Activated CD8-positive, alpha-beta memory T cell treated with anti-CD3 and anti-CD28 coated beads, Interleukin-2, amount 50 U/mL, for 1 hour (primary cell): ENCODE measurements around the gene STX8.

ENCODE experiments used
- DNase-seq: peaks from one replicate; pipeline ENCODE4 v3.0.0-alpha.2; 2020; ENCODE audit errors: extremely low read depth

Gene STX8

DNA sequence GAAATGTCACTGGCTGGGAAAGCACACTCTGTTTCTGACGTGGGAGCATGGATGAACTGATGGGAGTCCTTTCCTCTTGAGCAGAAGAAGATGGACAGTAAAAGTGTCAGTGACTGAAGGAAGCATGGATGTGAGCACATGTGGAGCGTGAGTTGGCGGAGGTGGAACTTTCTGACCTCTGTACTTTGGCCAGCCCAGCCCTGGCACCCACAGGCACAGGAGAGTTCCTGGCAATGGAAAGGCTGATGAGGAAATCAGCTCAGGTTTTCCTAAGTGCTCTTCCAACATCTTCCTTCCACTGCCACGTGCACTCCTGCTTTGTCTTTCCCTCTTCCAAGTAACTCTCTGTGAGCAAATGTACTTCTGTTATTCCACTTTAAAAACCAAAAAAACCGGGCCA is 277.5 kb downstream of the STX8 start:
- DNase-seq, result no peak

DNA sequence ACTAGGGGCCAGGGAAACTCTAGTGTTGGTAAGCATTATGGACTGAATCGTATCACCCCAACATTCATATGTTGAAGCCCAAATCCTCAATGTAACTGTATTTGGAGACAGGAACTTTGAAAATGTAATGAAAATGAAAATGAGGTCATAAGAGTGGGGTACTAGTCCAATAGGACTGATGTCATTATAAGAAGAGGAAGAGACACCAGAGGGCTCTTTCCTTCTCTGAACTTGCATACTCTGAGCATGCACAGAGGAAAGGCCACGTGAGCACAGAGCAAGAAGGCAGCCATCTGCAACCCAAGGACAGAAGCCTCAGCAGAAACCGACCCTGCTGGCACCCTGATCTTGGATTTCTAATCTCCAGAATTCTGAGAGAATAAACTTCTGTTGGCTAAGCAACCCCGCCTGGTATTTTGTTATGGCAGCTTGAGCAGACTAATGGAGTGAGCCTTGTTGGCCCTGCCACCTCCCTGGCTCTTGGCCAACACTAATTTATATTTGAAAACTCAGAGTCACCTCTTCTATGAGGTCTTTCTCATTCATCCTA is 280.9 kb downstream of the STX8 start:
- DNase-seq, result no peak

DNA sequence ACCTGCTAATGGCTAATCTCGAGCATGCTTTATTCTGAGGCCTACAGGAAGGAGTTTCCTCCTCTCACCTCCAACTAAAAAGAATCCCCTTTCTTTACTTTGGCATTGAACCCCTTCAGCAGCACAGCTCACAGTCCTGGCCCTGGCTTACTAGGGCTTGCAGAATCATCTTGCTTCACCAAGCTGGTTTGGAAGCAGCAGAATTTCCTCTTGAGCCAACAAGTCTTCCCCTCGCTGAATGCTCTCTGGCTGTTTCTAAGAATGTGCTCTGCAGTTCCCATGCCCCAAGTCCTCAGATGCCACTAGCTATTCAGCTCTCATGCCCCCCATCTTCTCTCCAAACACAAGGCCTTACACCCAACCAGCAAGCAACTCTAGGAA is 283.1 kb downstream of the STX8 start:
- DNase-seq, result no peak

DNA sequence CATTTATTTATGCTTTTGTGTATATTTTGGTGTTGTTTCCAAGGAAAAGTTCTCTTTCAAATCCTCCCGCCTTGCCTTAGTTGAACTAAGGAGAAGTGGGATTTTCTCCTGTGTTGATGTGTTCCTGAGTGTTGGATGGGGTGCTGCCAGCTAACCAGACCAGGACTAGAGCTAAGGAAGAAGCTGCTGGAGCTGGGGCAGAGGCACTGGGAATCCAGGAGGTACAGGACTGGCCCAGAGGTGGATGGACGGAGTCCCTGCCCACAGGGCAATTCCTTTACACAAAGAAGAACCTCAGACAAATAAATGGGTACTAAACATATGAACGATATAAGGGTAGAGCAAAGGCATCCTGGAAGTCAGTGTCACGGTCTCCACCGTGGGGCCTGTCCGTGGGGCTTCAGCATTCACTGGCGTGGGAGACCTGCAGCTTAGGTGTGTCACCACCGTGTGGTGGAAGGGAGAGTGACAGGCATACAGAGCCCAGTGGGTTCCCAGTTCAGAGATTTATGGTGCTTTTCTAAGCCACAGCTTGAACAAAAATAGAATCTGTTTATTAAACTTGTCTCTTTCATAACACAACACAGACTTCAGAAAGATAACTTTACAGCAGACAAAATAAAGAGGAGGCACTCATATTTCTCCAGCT is 283.6 kb downstream of the STX8 start:
- DNase-seq, result no peak

DNA sequence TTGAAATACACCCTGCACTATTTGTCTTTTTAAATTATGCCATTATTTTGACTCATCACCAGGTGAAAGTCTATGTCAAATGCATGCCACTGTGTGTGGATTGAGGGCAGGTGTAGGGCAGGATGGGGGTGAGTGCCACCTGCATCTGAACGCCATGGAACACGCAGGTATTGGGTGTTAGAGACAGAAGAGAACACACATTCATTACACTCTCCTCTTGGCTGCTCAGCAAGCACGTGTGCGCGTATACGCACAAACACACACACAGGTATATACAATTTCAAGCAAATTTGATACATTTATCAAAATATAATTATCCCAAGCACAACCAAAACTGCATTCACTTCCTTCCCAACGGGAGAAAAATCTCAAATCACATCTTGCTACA is 285.4 kb downstream of the STX8 start:
- DNase-seq, result no peak

DNA sequence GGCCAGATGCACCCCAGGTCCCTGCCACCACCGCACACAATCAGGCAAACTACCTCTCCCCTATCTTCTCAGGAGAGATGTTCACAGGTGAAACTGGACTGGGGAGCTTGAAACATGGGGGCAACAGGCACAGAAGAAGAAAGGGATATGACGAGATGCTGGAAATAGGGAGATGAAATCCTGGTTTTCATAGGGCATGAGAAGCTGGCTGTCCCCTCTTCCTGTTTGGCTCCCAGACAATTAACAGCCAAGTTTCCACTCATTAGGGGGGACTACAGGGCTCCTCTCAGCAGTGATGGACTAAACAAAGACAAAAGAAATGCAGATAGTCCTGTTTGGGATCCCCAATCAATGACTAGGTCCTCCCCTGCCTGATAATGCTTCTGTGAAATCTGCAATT is 288.3 kb downstream of the STX8 start:
- no peak for DNase-seq

DNA sequence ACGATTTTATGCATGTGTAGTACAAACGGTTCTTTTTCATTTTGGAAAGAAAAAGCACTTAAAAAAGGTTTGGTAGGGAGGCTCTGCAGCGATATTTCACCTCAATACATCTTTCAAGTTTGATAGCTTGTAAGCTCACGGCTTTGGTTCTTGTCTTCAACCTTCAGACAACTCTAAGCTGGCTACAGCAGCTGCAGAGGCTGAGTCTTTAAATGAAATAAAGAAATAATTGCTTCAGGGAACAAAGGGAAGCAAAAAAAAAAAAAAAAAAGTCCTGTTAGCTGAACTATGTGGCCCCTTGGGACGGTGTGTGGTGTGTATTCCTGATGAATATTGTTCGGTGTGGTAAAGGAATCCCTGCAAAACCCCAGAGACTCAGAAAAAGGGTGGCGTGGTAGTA is 289.2 kb downstream of the STX8 start:
- DNase-seq, result no peak

DNA sequence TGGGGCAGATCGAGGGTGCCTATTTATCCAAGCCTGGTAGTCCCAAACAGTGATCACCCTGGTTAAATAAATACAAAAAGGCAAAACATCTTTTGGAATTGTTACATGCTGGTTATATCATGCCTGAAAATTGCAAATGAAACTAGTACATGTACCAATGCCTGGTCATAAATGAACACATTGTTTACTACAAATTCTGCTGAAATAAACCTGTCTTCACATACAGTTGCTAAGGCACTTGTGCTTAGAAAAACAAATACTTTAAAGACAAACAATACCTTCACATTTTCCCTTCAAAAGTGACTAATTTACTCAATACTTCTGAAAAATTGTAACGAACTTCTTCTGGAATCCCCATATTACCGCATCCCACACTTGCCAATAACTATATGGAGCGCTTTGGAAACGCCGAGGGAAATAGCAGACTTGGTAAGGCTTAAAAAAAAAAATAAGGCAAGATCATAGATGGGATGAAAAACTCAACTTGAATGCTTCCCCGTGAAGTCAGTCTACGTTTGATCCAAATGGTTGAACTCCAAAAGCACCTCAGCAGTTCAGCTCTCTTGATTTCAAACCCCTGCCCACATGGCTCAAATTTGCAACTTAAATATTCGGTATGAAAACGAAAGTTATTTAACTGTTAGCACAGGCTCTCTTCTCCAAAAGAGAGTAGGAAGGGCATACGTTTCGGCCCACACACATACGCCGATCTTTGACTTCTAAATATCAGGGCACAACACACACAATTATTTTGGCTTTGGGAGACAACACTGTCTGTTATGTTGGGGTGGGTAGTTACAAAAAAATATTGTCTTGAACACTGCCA is 289.8 kb downstream of the STX8 start:
- DNase-seq, result no peak

DNA sequence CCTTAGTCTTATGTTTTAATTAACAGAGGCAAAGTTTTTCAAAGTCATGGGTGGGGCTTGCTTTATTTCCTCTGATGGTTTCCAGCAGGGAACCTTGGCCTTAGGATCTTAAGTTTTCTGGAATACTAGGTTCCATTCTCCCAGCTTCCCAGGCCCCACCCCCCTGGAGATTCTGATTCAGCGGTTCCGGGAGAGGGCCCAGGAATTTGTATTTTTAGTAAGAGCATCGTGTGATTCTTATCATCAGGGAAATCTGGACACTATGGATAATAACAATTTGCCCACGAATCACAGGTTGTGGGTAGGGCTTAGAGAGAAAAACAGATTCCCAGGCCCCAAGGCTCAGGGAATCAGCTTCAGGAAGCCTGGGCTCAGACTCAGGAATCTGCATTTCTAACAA is 290.7 kb downstream of the STX8 start:
- no peak for DNase-seq

DNA sequence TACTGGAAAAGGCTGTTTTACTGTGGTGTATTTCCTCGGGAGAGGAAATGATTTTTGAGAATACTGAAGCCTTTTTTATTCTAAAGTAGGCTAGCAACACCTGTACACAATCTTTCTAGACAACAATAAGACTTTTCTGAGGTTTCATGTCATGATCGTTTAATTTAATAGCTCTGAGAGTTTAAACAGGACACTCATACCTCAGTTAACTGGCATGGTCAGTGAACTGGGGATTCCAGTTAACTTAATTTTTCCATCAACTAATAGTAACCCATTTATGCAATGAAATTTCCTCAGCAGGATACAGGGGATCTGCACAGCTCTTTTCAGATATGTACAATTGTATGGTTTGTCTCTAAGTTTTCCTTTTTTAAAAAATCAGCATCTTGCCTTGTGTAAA is 291.7 kb downstream of the STX8 start:
- no peak for DNase-seq

DNA sequence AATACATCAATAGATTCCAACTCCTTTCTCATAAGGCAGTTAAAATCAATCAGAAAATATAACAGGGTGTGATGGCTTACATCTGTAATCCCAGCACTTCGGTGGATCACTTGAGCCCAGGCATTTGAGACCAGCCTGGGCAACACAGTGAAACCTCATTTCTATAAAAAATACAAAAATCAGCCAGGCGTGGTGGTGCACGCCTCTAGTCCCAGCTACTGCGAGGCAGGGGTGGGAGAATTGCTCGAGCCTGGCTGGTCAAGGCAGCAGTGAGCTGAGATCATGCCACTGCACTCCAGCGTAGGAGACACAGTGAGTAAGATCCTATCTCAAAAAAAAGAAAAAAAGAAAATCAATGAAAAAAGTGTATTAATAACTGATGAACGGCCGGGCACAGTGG is 295.7 kb downstream of the STX8 start:
- no peak for DNase-seq

DNA sequence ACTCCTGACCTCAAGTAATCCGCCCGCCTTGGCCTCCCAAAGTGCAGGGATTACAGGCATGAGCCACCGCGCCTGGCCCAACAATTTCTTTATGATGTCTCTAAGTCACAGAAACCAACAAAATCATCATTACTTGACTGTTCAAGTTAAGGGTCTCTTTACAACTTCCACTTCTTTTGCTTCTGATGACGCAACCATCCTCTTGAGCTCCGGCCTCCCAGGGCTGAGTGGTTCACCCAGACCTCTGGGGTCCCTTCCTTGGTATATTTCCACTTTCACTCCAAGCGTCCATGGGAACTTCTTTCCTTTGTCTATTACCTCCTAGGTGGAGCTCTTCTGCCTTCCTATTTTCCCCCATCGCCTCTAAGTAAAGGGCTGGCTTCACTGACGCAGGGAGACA is 300.6 kb downstream of the STX8 start:
- DNase-seq, result no peak

DNA sequence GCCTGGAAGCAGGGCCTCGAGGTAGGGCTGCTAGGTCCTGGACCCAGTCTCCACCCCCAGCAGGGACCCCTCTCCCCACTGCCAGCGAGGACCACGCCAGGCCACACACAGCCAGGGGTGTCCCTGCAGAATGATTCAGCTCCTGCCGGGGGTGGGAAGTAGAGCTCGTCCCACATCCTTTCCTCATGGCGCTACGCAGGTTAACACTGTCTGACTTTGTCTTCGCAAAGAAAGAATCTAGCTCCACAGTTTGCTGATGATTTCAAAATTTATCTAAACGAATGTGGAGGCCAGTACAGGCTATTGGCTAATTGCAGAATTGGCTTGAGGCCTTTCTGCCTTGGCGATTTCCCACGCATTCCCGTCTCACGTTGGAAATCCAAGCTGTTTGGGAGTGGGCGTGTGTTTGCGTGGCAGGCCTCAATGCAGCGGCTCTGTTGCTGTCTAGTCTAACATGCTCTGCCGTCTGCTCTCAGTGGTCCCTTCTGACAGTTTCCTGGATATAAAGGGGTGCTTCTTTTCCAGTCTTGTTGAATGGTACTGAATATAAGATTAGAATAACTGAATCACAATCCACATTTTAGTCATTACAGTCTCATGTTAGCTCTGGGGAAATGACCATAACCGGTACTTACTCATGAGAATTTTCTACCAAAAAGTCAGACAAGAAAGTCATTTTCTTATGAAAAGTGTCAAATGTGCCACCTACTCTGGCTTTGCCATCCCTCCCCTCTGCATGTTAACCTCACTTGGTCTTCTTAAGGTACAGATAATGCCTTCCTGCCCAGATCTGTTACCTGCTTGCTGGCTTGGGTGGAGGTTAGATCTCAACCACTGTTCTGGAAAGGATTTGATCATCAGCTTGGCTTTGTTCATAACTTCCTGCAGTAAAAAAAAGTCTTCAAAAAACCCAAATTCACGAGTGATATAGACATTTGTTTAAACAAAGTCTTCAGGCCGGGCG is 301.9 kb downstream of the STX8 start:
- DNase-seq, result no peak

DNA sequence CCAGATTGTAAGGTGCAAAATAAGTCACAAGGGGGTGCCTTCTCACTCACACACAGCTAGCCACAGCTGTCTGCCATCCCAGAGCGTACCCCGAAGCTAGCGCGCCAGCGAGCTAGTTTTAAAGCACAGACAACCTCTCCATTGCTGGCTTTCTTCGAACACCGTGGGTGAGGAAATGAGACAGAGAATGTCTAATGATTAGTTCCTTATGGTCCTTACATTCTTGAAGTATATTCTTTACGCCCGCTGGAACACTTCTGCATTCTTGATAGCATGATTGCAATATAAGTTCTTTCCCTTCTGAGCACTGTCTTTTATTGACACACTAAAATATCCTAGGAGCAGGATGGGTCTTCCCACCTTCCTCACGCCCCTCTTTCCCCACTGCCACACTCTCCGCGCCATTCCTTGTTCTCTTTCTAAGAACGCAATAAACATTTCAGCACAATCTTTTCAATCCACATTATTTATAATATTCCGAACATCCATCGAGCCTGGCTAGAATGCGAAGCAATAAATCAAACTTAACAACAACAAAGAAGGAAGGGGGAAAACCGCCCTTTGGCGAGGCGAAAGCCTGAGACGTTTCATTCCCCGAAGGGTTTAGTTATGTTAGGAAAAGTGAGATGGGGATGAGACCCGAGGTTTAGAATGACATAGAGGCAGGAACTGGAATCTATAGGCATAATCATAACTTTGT is 303.0 kb downstream of the STX8 start:
- DNase-seq, result no peak

DNA sequence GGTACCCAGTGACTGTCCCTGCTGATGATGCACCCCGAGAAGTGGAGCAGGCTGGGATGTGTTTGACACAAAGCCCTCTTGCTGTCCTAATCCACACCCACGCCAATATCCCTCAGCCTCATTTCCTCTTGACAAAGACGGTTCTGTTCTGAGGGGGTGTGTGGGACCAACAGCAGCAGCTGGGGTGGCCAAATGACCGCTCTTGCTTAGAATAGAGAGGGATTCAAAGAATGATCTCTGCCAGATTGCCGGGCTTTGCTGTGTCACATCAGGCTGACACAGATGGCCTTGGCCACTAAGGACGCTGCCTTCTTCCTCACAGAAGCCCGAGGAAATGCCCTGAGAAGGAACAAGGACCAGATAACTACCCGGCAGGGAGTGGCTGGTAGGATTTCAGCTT is 303.6 kb downstream of the STX8 start:
- DNase-seq, result no peak

DNA sequence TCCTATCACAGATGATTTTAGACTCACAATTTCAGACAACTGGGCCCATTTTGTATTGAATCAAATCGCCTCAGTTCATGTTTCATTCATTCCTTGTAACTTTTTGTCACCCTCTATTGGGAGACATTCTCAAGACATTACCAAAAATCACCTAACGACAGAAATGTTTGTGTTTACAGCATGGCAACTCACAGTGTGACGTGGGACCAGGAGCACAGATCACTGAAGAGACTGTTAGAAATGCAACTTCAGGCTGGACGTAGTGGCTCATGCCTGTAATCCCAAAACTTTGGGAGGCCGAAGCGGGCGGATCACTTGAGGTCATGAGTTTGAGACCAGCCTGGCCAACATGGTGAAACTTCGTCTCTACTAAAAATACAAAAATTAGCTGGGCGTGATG is 304.7 kb downstream of the STX8 start:
- DNase-seq, result no peak

DNA sequence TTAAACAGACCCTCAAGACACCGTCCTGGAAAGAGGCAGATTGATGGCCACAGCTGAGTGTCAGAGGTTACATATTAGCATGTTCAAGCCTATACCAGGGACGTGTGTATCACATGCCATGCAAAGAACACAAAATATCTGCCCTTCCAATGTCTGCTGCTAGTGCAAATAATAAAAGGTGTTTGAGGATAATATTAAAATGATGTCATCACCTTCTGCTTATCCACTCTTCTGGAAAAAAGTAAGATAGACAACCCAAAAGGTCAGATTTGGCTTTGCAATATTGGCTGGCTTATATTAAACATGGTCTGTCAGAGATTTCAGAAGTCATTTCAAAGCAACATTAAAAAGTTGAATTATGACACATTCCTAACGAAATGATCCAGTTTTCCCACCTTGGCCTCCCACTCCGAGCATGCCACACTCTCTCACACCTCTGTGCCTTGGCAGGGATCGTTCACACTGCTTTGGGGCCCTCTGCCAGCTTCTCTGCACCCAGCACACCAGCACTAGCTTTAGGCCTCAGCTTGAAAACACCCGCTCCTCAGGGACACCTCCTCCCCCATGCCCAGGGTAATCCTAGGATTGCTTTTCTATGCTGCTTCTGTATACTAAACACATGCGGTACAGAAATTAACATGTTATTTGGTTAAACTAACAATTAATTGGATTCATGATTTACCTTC is 306.1 kb downstream of the STX8 start:
- DNase-seq, result no peak

DNA sequence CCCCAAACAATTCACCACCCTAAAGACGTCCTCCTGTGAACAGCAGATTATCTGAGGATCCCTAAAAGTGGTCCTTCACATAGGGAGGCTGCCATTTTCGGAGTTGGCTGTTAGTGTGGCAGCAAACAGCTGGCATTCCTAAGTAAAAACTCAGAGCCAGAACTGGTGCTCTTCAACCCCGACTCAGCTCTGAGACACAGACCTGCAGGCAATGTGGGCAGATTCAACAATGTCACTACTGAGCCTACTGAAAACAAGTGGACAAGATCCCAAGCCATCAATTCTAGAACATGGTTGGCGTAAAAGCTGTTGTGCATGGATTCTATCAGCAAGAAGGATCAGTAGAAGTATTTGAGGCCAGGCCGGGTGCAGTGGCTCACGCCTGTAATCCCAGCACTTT is 307.1 kb downstream of the STX8 start:
- no peak for DNase-seq

DNA sequence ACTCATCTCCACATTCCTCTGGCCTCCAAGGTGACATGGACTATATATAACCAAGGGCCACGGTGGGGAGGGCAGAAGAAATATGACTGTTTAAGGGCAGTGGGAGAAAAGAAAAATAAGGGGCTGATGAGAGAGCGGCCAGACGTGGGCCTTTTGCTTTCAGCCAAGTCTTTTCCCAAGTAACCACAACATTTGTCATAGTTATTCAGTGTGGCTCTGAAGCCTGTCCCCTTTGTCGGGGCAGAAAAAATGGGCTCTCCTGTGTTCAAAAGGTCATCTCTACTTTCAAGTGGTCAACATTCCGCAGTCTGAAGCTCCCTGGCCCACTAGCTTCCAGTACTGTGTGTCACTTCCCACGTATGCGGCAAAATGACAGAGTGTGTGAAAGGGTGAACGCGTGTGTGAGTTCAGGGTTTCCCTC is 308.9 kb downstream of the STX8 start:
- no peak for DNase-seq

DNA sequence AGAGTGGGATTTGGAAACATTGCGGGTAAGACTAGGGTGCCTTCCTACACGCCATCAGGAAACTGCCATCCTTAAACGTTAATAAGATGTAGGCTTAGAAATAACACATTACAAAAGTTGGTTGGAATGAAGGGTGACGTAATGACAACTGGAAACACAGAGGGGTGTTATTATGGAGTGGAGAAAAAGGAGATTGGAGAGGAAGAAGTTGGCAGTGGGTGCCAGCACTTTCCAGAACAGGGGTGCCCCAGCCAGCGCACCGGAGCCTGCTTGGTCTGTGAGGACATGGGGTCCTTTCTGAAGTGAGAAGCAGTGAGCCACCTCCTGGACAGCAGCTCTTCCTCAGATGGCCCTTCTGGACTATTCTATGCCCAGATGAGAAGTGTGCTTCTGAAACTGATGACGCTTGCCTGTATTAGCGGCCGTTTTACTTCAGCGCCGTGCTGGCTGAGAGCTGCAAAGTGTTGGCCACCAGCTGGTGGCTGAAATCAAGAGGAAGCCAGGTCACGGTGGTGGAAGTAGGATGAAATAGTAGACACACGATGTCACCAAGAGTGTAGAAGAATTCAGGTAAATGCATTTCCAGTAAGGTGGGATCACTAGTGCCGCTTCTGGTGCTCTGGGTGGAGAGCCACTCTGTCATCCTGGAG is 309.5 kb downstream of the STX8 start:
- no peak for DNase-seq
